ENCODE measurements around the gene CHD2. TPM values are rescaled to one million over a fixed set of nuclear protein-coding genes. Genes with fewer than 3 reads are reported as not detected.

CHD2 gene
- total and polyA plus RNA-seq, 2 donors (not counting 3 experiments of a cell fraction or from before 2014, with no cell fraction given), result 53.8 to 97.9 TPM

GRCh38 chr15:93074599-93074998, 174.5 kb downstream of the CHD2 start:
- no TSS peak for BruUV-seq (replicated peaks)
- no peak overlapping the region for H2AFZ ChIP-seq (ENCODE audit: low read depth, low read length)
- H3K9me1 ChIP-seq (replicated peaks; ENCODE audit: control insufficient read depth, extremely low read depth, insufficient read depth, low read length), result no peaks in the 10 kb centered on the region
- ChIA-PET POLR2A (no interaction called here), CTCF (interaction anchor here (2.3 kb wide), 1 partner anchor 13 kb away, joined by 9 read pairs; no protein-coding TSS in a partner anchor)
- no peaks in the 10 kb centered on the region for H3K79me2 ChIP-seq (ENCODE audit: control insufficient read depth, insufficient read depth, low read length)
- H3K4me3 ChIP-seq (replicated peaks in 1 of 3; ENCODE audit: insufficient read depth in 1 of 3, low read depth in 1 of 3, low read length in 3 of 3), result no peak overlapping the region
- H3K4me1 ChIP-seq (ENCODE audit: control insufficient read depth, extremely low read depth, insufficient read depth, low read length), result peaks cover 3% of the 10 kb centered on the region
- no peak for DNase-seq (ENCODE audit: low read depth, low spot score)
- H3K4me2 ChIP-seq (ENCODE audit: insufficient read depth, low read length), result no peak overlapping the region
- dilution Hi-C loops (cut with MboI; ENCODE audit: extremely low pct_ligation_motif_present, low sequenced_read_pairs), result no loop called here
- TF ChIP-seq FOS (IDR thresholded peaks at IDR 0.05; ENCODE audit: borderline replicate concordance, insufficient read depth, low read length), result no peak
- TF ChIP-seq CTCF (IDR thresholded peaks at IDR 0.05; ENCODE audit: extremely low read depth in 1 of 2, insufficient read depth in 1 of 2, low read depth in 1 of 2, low read length in 2 of 2), result no peak
- TF ChIP-seq MAX (IDR thresholded peaks at IDR 0.05; ENCODE audit: insufficient read depth, insufficient read length), result no peak
- no peak for FAIRE-seq
- H3K9me3 ChIP-seq (replicated peaks; ENCODE audit: control insufficient read depth, insufficient read depth, low read length), result no peaks in the 10 kb centered on the region
- peaks cover 20 to 26% of the 10 kb centered on the region in 2 experiments for H3K27me3 ChIP-seq (ENCODE audit: control insufficient read depth in 2 of 2, insufficient read depth in 2 of 2, low read length in 2 of 2)
- intact Hi-C loops (cut with micrococcal nuclease), result no loop called here
- no peak overlapping the region for H3K9ac ChIP-seq (replicated peaks; ENCODE audit: extremely low read depth, insufficient read depth, low read length)
- H3K36me3 ChIP-seq (ENCODE audit: control insufficient read depth in 2 of 2, extremely low read depth in 1 of 2, insufficient read depth in 2 of 2, low read length in 2 of 2), result no peaks in the 10 kb centered on the region
- no peak overlapping the region for H3K27ac ChIP-seq (ENCODE audit: insufficient read depth, low read depth, low read length)
- no peaks in the 10 kb centered on the region for H4K20me1 ChIP-seq (replicated peaks; ENCODE audit: control insufficient read depth, extremely low read depth, insufficient read depth, low read length)

- TF ChIP-seq JUN (IDR thresholded peaks at IDR 0.05; ENCODE audit: borderline replicate concordance, insufficient read depth, insufficient read length, low read depth) (no peak), FOS (IDR thresholded peaks at IDR 0.05; ENCODE audit: borderline replicate concordance, insufficient read depth, low read length) (no peak), MAX (IDR thresholded peaks at IDR 0.05; ENCODE audit: insufficient read depth, insufficient read length) (no peak), MYC (IDR thresholded peaks at IDR 0.05; ENCODE audit: low read depth, low read length) (no peak), POLR2AphosphoS5 (IDR thresholded peaks at IDR 0.05; ENCODE audit: insufficient read depth, low read depth, low read length) (no peak), POLR2A (IDR thresholded peaks at IDR 0.05; ENCODE audit: low read depth, low read length) (no peak), CTCF (IDR thresholded peaks at IDR 0.05; ENCODE audit: extremely low read depth in 1 of 2, insufficient read depth in 1 of 2, low read depth in 1 of 2, low read length in 2 of 2) (no peak), EZH2 (IDR thresholded peaks at IDR 0.05; ENCODE audit: borderline replicate concordance, low read depth, low read length, severe bottlenecking) (no peak), GATA2 (IDR thresholded peaks at IDR 0.05; ENCODE audit: insufficient read depth, insufficient read length, low read depth, low read length) (no peak)
- Histone ChIP-seq H3K79me2 (ENCODE audit: control insufficient read depth, insufficient read depth, low read length) (no peaks in the 10 kb centered on the region), H3K36me3 (ENCODE audit: control insufficient read depth in 2 of 2, extremely low read depth in 1 of 2, insufficient read depth in 2 of 2, low read length in 2 of 2) (no peaks in the 10 kb centered on the region), H3K4me3 (replicated peaks in 1 of 3; ENCODE audit: insufficient read depth in 1 of 3, low read depth in 1 of 3, low read length in 3 of 3) (no peak overlapping the region), H3K27ac (ENCODE audit: insufficient read depth, low read depth, low read length) (no peak overlapping the region), H3K9ac (replicated peaks; ENCODE audit: extremely low read depth, insufficient read depth, low read length) (no peak overlapping the region), H3K9me1 (replicated peaks; ENCODE audit: control insufficient read depth, extremely low read depth, insufficient read depth, low read length) (no peaks in the 10 kb centered on the region), H3K27me3 (ENCODE audit: control insufficient read depth in 2 of 2, insufficient read depth in 2 of 2, low read length in 2 of 2) (peaks cover 12 to 25% of the 10 kb centered on the region in 2 experiments), H2AFZ (ENCODE audit: low read depth, low read length) (no peak overlapping the region), H3K4me1 (ENCODE audit: control insufficient read depth, extremely low read depth, insufficient read depth, low read length) (peaks cover 3% of the 10 kb centered on the region), H4K20me1 (replicated peaks; ENCODE audit: control insufficient read depth, extremely low read depth, insufficient read depth, low read length) (no peaks in the 10 kb centered on the region), H3K9me3 (replicated peaks; ENCODE audit: control insufficient read depth, insufficient read depth, low read length) (no peaks in the 10 kb centered on the region), H3K4me2 (ENCODE audit: insufficient read depth, low read length) (no peak overlapping the region)
- FAIRE-seq (no peak), DNase-seq (ENCODE audit: low read depth, low spot score) (no peak)
- ChIA-PET POLR2A (no interaction called here), CTCF (interaction anchor here (3.7 kb wide), 1 partner anchor 12 kb away, joined by 31 read pairs; the partner anchor contains the start of gene RGMA)
- dilution Hi-C loops (cut with MboI; ENCODE audit: extremely low pct_ligation_motif_present, low sequenced_read_pairs) (no loop called here), intact Hi-C loops (cut with micrococcal nuclease) (no loop called here)
- no TSS peak for BruUV-seq (replicated peaks)
These were observed 176.1 kb downstream of the CHD2 start for GRCh38 chr15:93076217-93076616.
